Activated B cell treated with CpG ODN at 0.5 μM for 24 hours (primary cell): Measurements from ENCODE around the gene ADARB2. TPM values are rescaled to one million over a fixed set of nuclear protein-coding genes. Genes with fewer than 3 reads are reported as not detected.
"Not testable (repeated sequence)": the region's sequence is repeated elsewhere in the genome, so short reads cannot be mapped to it uniquely, and the experiment has no call there.

Experiments
- ATAC-seq: fragments of 200-7000 bp; cut with Tn5 transposase; one replicate; pipeline ENCODE4 v1.10.0; 2021; ENCODE audit warnings: low read depth, mild to moderate bottlenecking, moderate library complexity
- CTCF ChIA-PET: fragments of 350-600 bp; sonication (Branson Sonifier 250); formaldehyde crosslinking; loops from one replicate; lab custom pipeline; 2021; ENCODE audit warnings: antibody characterized with exemption; lab: Charles Lee
- POLR2A ChIA-PET: fragments of 350-600 bp; sonication (Branson Sonifier 250); formaldehyde crosslinking; loops from one replicate; lab custom pipeline; 2021; ENCODE audit warnings: antibody characterized with exemption; lab: Charles Lee
- DNase-seq: peaks from one replicate; pipeline ENCODE4 v3.0.0; 2022
- H3K27ac Mint-ChIP-seq: one replicate; pipeline ENCODE4 v1.8.0; 2020; ENCODE audit warnings: mixed read lengths
- H3K27me3 Mint-ChIP-seq: one replicate; pipeline ENCODE4 v1.8.0; 2021; ENCODE audit warnings: mixed read lengths
- H3K36me3 Mint-ChIP-seq: one replicate; pipeline ENCODE4 v1.8.0; 2021; ENCODE audit warnings: low read depth, mixed read lengths
- H3K4me1 Mint-ChIP-seq: one replicate; pipeline ENCODE4 v1.8.0; 2021; ENCODE audit warnings: mixed read lengths
- H3K4me3 Mint-ChIP-seq: one replicate; pipeline ENCODE4 v1.8.0; 2020; ENCODE audit warnings: mild to moderate bottlenecking, mixed read lengths
- H3K9me3 Mint-ChIP-seq: one replicate; pipeline ENCODE4 v1.8.0; 2020; ENCODE audit warnings: mixed read lengths
- intact Hi-C: fragments of 100-400 bp; cut with micrococcal nuclease; formaldehyde crosslinking; loops from one replicate; pipeline ENCODE4 v1.15.1; 2024
- total RNA-seq: library from RNA; stranded (reverse); gene quantifications from 2 replicates; pipeline ENCODE4 v1.2.3, GENCODE V29; 2022
- TF ChIP-seq, protein P1 (sequence below): fragments of 200-600 bp; IDR thresholded peaks from one replicate; pipeline ENCODE4 v1.8.0; 2022; ENCODE audit warnings: antibody characterized with exemption, mild to moderate bottlenecking

Gene ADARB2
- total RNA-seq, 1 donor from 2014 or later: 0.11 TPM

DNA sequence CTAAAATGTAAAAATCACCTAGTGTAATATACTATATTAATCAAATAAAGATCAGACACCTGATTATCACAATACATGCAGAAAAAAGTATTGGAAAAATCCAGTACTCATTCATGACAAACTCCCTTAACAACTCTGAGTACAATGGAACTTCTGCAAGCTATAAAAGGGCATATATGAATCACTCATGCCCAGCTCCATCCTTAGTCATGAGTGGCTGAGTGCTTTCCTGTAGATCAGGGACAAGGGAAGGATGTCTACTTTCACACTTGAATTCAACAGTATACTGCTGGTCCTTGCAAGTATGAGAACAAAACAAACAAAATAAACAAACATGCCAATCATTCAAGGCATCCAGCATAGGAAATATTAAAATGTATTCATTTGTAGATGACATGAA is 116.5 kb downstream of the ADARB2 start:
- DNase-seq (no peak), ATAC-seq (no peak)
- H3K27ac Mint-ChIP-seq: no peak overlapping the region
- H3K4me3 Mint-ChIP-seq: no peak overlapping the region
- intact Hi-C loops: no loop called here
- TF ChIP-seq, protein P1, sequence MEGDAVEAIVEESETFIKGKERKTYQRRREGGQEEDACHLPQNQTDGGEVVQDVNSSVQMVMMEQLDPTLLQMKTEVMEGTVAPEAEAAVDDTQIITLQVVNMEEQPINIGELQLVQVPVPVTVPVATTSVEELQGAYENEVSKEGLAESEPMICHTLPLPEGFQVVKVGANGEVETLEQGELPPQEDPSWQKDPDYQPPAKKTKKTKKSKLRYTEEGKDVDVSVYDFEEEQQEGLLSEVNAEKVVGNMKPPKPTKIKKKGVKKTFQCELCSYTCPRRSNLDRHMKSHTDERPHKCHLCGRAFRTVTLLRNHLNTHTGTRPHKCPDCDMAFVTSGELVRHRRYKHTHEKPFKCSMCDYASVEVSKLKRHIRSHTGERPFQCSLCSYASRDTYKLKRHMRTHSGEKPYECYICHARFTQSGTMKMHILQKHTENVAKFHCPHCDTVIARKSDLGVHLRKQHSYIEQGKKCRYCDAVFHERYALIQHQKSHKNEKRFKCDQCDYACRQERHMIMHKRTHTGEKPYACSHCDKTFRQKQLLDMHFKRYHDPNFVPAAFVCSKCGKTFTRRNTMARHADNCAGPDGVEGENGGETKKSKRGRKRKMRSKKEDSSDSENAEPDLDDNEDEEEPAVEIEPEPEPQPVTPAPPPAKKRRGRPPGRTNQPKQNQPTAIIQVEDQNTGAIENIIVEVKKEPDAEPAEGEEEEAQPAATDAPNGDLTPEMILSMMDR: no peak
- peaks cover 11% of the 10 kb centered on the region for H3K4me1 Mint-ChIP-seq
- no peaks in the 10 kb centered on the region for H3K36me3 Mint-ChIP-seq
- CTCF ChIA-PET: no interaction called here
- peaks cover 3% of the 10 kb centered on the region for H3K9me3 Mint-ChIP-seq
- peaks cover 2% of the 10 kb centered on the region for H3K27me3 Mint-ChIP-seq
- POLR2A ChIA-PET: no interaction called here

DNA sequence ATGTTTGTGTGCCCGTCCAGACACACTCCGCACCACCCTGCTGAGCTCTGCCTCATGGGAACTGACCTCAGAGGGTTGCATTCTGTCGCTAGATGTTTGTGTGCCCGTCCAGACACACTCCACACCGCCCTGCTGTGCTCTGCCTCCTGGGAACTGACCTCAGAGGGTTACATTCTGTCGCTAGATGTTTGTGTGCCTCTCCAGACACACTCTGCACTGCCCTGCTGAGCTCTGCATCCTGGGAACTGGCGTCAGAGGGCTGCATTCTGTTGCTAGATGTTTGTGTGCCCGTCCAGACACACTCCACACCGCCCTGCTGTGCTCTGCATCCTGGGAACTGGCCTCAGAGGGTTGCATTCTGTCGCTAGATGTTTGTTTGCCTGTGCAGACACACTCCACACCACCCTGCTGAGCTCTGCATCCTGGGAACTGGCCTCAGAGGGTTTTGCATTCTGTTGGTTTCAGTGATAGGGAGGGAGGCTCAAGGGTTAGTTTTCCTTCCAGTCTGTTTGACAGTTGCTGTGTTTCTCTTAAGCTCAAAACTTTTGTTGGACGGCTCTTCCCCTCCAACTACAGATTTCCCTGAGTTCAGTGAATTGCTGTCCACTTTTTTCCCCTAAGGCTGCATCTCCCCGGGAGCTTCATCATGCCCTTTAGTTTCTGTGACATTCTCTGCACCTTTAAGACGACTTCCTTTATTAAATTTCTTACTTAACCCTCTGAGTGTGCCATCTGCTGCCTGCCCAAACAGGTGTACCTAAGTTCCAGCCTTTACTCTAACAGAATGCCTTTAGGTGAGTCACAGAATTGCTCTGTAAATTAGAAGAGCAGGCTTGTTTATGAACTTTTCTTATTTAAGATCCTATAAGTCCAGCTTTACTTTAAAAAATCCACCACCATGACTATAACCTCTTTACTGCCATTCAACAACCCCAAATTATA is 119.7 kb downstream of the ADARB2 start:
- intact Hi-C loops, H3K27ac Mint-ChIP-seq, H3K36me3 Mint-ChIP-seq, H3K9me3 Mint-ChIP-seq, POLR2A ChIA-PET, H3K27me3 Mint-ChIP-seq, H3K4me3 Mint-ChIP-seq, DNase-seq, ATAC-seq: not testable (repeated sequence)
- CTCF ChIA-PET: interaction anchor here (0.6 kb wide), 2 partner anchors 72 to 193 kb away, joined by 3 read pairs; no protein-coding TSS in a partner anchor
- H3K4me1 Mint-ChIP-seq: peaks cover 11% of the 10 kb centered on the region

DNA sequence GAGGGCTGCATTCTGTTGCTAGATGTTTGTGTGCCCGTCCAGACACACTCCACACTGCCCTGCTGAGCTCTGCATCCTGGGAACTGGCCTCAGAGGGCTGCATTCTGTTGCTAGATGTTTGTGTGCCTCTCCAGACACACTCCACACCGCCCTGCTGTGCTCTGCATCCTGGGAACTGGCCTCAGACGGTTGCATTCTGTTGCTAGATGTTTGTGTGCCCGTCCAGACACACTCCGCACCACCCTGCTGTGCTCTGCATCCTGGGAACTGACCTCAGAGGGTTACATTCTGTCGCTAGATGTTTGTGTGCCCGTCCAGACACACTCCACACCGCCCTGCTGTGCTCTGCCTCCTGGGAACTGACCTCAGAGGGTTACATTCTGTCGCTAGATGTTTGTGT is 120.6 kb downstream of the ADARB2 start:
- intact Hi-C loops, H3K4me3 Mint-ChIP-seq, H3K36me3 Mint-ChIP-seq, ATAC-seq, H3K9me3 Mint-ChIP-seq, H3K27ac Mint-ChIP-seq, POLR2A ChIA-PET, DNase-seq: not testable (repeated sequence)
- CTCF ChIA-PET: interaction anchor here (0.6 kb wide), 1 partner anchor 71 kb away, joined by 3 read pairs; no protein-coding TSS in a partner anchor
- H3K27me3 Mint-ChIP-seq: peaks cover 10% of the 10 kb centered on the region
- peaks cover 11% of the 10 kb centered on the region for H3K4me1 Mint-ChIP-seq

DNA sequence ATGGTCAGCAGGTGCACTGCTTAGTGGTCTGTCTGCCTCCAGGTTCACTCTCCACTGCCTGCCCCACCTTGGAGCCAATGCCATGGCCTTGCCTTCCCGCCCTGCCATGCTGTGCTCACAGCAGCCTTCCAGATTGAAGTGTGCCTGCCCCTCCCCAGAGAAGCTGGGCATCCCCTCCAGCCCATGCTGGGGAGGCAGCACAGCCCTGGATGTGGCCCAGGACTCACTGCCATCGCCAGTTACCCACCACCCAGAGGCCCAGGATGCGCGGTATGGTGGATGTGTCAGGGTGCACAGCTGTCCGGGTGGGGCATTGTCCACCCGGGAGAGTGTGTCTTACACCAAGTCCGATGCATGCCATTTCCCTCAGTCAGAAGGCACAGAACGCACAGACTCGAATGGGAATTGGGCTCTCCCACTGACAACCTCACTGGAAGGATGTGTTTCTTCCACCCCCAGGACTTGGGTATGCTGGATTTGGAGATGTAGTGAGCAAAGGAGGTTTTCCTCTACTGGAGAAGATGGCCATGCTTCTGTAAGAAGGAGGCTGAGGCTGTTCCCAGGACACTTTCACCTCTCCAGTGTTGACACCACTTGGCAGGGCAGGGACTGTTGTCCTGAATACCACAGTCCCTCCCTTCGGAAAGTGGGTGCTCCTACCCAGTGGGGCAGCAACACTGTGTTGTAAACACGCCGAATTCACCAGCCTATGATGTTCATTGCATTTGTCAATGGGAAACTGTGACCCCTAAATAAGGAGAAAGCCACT is 122.0 kb downstream of the ADARB2 start:
- DNase-seq: no peak
- H3K27ac Mint-ChIP-seq: no peak overlapping the region
- peaks cover 11% of the 10 kb centered on the region for H3K4me1 Mint-ChIP-seq
- ATAC-seq: no peak
- POLR2A ChIA-PET: no interaction called here
- H3K27me3 Mint-ChIP-seq: peaks cover 20% of the 10 kb centered on the region
- CTCF ChIA-PET: no interaction called here
- TF ChIP-seq, protein P1: no peak
- no peaks in the 10 kb centered on the region for H3K36me3 Mint-ChIP-seq
- H3K9me3 Mint-ChIP-seq: peaks cover 3% of the 10 kb centered on the region
- intact Hi-C loops: no loop called here
- H3K4me3 Mint-ChIP-seq: no peak overlapping the region

DNA sequence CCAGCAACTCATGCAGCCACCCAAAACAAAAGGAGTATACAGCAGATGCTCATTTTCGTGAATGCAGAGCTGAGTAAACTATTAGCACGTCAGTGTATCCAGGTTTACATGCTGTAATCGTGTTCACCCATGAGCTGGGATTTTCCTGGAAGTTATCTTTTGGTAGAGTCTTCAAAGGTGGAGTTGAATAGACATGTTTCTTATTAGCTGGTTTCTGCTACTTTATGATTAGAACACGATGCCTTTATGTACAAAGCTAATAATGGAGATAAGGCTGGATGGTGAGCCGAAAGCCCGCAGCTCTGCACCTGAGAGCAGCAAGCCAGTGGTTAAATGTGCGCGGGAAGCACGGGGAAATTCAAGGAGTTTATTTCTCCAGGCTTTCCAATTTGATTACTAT is 123.8 kb downstream of the ADARB2 start:
- H3K27ac Mint-ChIP-seq: no peak overlapping the region
- H3K4me1 Mint-ChIP-seq: peaks cover 20% of the 10 kb centered on the region
- DNase-seq (no peak), ATAC-seq (no peak)
- CTCF ChIA-PET: no interaction called here
- H3K36me3 Mint-ChIP-seq: no peaks in the 10 kb centered on the region
- no peaks in the 10 kb centered on the region for H3K9me3 Mint-ChIP-seq
- TF ChIP-seq, protein P1: no peak
- POLR2A ChIA-PET: no interaction called here
- intact Hi-C loops: no loop called here
- no peak overlapping the region for H3K4me3 Mint-ChIP-seq
- H3K27me3 Mint-ChIP-seq: peaks cover 31% of the 10 kb centered on the region

DNA sequence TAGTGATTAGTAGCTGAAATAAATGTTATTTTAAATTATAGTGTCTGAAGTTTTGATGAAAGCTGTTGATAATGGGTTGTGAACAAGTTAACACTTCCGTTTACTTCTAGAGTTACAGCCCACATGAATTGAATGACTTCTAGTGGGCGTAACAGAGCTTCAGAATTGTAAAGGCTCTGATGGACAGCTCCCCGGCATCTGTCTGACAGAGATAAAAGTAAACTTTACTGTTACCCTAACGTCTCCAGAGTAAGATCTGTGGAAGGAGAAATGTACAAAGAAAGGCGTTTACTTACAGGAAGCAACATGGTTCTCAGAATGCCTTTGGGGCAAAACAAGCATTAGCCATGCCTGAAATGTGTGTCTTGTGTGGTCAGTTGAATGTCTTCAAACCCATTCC is 124.4 kb downstream of the ADARB2 start:
- Mint-ChIP-seq H3K4me3 (no peak overlapping the region), H3K27ac (no peak overlapping the region), H3K4me1 (peaks cover 23% of the 10 kb centered on the region), H3K27me3 (peaks cover 36% of the 10 kb centered on the region), H3K36me3 (no peaks in the 10 kb centered on the region), H3K9me3 (no peaks in the 10 kb centered on the region)
- ChIA-PET POLR2A (no interaction called here), CTCF (no interaction called here)
- DNase-seq: no peak
- TF ChIP-seq, protein P1: no peak
- intact Hi-C loops: no loop called here
- ATAC-seq: no peak
